Liver (tissue), 9 donors: ENCODE results near the gene LIFR. TPM values are rescaled to one million over a fixed set of nuclear protein-coding genes. Genes with fewer than 3 reads are reported as not detected.

ENCODE experiments used
- DNase-seq: peaks from one replicate; pipeline ENCODE4 v3.0.0-alpha.2; 2017; ENCODE audit warnings: low spot score
- H3K27ac ChIP-seq, 2 donors: one replicate each; pipeline ENCODE4 v1.7.0; 2013; ENCODE audit warnings: inconsistent platforms in 2 of 2, low read length in 2 of 2, control low read depth in 1 of 2, low read depth in 1 of 2, mild to moderate bottlenecking in 1 of 2
- H3K27me3 ChIP-seq, 4 donors: one replicate each; pipeline versions ENCODE4 v1.6.1 to v1.7.0; 2013; ENCODE audit warnings: low read length in 3 of 4, inconsistent platforms in 1 of 4, mild to moderate bottlenecking in 1 of 4, moderate library complexity in 1 of 4; ENCODE audit not compliant: control insufficient read depth in 4 of 4, insufficient read depth in 4 of 4
- H3K36me3 ChIP-seq, 4 donors: one replicate each; pipeline versions ENCODE4 v1.6.1 to v1.7.0; 2013; ENCODE audit warnings: low read length in 3 of 4, mild to moderate bottlenecking in 3 of 4, low read depth in 1 of 4, moderate library complexity in 1 of 4; ENCODE audit not compliant: control insufficient read depth in 4 of 4, insufficient read depth in 3 of 4
- H3K4me1 ChIP-seq, 4 donors: one replicate each; pipeline versions ENCODE4 v1.6.1 to v1.7.0; 2013; ENCODE audit warnings: low read length in 3 of 4, mild to moderate bottlenecking in 3 of 4, moderate library complexity in 1 of 4; ENCODE audit not compliant: control insufficient read depth in 4 of 4, insufficient read depth in 4 of 4
- H3K4me3 ChIP-seq, 3 donors: one replicate each; pipeline versions ENCODE4 v1.6.1 to v1.7.0; 2013; ENCODE audit warnings: low read length in 3 of 3, control low read depth in 1 of 3, low read depth in 1 of 3, mild to moderate bottlenecking in 1 of 3
- H3K9ac ChIP-seq, 2 donors: one replicate each; pipeline ENCODE4 v1.7.0; 2013; ENCODE audit warnings: low read length in 2 of 2, mild to moderate bottlenecking in 2 of 2, moderate library complexity in 2 of 2, control low read depth in 1 of 2, low read depth in 1 of 2
- H3K9me3 ChIP-seq, 4 donors: one replicate each; pipeline versions ENCODE4 v1.6.1 to v1.7.0; 2013; ENCODE audit warnings: low read length in 3 of 4; ENCODE audit not compliant: control insufficient read depth in 4 of 4
- EGR1 ChIP-seq, 2 donors: IDR thresholded peaks; 2 replicates each; pipeline ENCODE4 v1.6.1; 2016 to 2018; ENCODE audit warnings: antibody characterized with exemption in 2 of 2, low read depth in 2 of 2
- FOXA1 ChIP-seq: IDR thresholded peaks from 2 replicates; pipeline ENCODE4 v1.6.1; 2016; ENCODE audit warnings: antibody characterized with exemption
- FOXA2 ChIP-seq: IDR thresholded peaks from 2 replicates; pipeline ENCODE4 v1.6.1; 2016; ENCODE audit warnings: antibody characterized with exemption
- HNF4A ChIP-seq, 2 donors: conservative IDR thresholded peaks; 2 replicates each; pipeline ENCODE4 v1.6.1; 2016; ENCODE audit warnings: antibody characterized with exemption in 2 of 2, mild to moderate bottlenecking in 2 of 2
- HNF4G ChIP-seq: IDR thresholded peaks from 2 replicates; pipeline ENCODE4 v1.6.1; 2016; ENCODE audit warnings: antibody characterized with exemption
- JUND ChIP-seq, 2 donors: IDR thresholded peaks; 2 replicates each; pipeline ENCODE4 v1.6.1; 2016; ENCODE audit warnings: antibody characterized with exemption in 2 of 2
- RAD21 ChIP-seq, 2 donors: IDR thresholded peaks; 2 replicates each; pipeline ENCODE4 v1.6.1; 2016; ENCODE audit warnings: antibody characterized with exemption in 2 of 2, mild to moderate bottlenecking in 2 of 2
- RXRA ChIP-seq, 2 donors: IDR thresholded peaks; 2 replicates each; pipeline ENCODE4 v1.6.1; 2017 to 2018; ENCODE audit warnings: antibody characterized with exemption in 2 of 2, mild to moderate bottlenecking in 1 of 2
- SP1 ChIP-seq: IDR thresholded peaks from 2 replicates; pipeline ENCODE4 v1.6.1; 2018; ENCODE audit warnings: antibody characterized with exemption, mild to moderate bottlenecking
- TAF1 ChIP-seq: conservative IDR thresholded peaks from 2 replicates; pipeline ENCODE4 v1.6.1; 2016; ENCODE audit warnings: antibody characterized with exemption, mild to moderate bottlenecking
- YY1 ChIP-seq: IDR thresholded peaks from 2 replicates; pipeline ENCODE4 v1.6.1; 2016; ENCODE audit warnings: antibody characterized with exemption, mild to moderate bottlenecking
- WGBS: extraction: QIAGEN DNeasy Blood & Tissue Kit; methylation state at CpG from one replicate; pipeline ENCODE4 v1.1.7; 2013; 5-methylcytosine and 5-hydroxymethylcytosine counted together
- polyA plus RNA-seq, 2 donors: library from polyadenylated mRNA; stranded (reverse) in 1 of 2; unstranded in 1 of 2; fragments of 200-250 nt in 1 of 2; fragments of >200 nt in 1 of 2; fragmentation: Nextera tagmentation in 1 of 2; extraction: Ambion mirVana in 1 of 2; gene quantifications; one replicate each; pipeline versions ENCODE4 v1.2.1 to v1.2.3, GENCODE V29; 2013 to 2015
- total RNA-seq, 2 donors: library from RNA; depleted of rRNA; stranded (reverse); fragments of >200 nt; gene quantifications; one replicate each; pipeline ENCODE4 v1.2.3, GENCODE V29; 2014
- TF ChIP-seq, protein P1 (sequence below): IDR thresholded peaks from 2 replicates; pipeline ENCODE4 v1.6.1; 2016; ENCODE audit warnings: antibody characterized with exemption
- TF ChIP-seq, protein P2 (sequence below): IDR thresholded peaks from 2 replicates; pipeline ENCODE4 v1.6.1; 2016; ENCODE audit warnings: antibody characterized with exemption, mild to moderate bottlenecking
- TF ChIP-seq, protein P3 (sequence below): IDR thresholded peaks from 2 replicates; pipeline ENCODE4 v1.6.1; 2016; ENCODE audit warnings: antibody characterized with exemption
- TF ChIP-seq, protein P4 (sequence below): IDR thresholded peaks from 2 replicates; pipeline ENCODE4 v1.6.1; 2016; ENCODE audit warnings: antibody characterized with exemption
- donor health status: healthy.
- donor health status: healthy.
- donor health status: healthy.
- donor health status: healthy.
- donor health status: healthy.

LIFR gene
- total and polyA plus RNA-seq, 4 donors, result 10.5 to 79.7 (median 32.8) TPM

DNA sequence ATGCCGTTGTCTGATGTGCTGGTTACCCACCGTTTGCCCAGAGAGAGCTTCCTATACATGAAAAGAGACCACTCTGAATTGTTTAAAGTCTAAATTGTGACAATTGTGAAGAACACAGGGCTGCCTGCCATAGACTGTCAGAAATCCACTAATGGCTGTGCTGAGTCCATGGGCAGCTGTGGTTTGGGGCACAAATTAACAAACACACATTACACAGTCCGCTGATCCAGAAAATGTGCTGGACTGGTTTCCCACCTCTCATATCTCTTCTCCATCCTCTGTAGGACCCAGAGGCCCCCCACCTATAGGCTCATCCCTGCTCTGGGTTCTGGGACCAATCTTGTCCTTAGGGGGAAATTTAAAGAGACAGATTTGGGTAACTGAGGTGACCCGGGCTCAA lies 19.0 kb upstream of the LIFR start:
- H3K9ac ChIP-seq, result no peak overlapping the region
- 94% methylated on average over 4 of the region's 4 CpGs for WGBS
- no peak overlapping the region for H3K27ac ChIP-seq

DNA sequence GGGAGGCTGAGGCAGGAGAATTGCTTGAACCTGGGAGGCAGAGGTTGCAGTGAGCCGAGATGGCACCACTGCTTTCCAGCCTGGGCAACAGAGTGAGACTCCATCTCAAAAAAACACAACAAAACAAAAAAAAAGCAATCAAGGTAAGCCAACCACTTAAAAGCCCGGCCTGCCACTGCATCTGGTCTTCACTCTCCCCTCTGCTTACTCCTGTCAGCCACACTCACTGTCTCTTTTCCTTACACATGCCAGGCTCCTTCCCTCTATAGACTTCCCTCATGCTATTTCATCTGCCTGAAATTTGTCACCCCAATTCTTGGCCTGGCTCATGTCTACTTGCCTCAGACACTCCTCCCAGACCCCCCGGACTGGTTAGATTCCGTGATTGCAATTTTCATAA lies 17.6 kb upstream of the LIFR start:
- no peaks in the 10 kb centered on the region for H3K36me3 ChIP-seq
- DNase-seq, result no peak
- no peak overlapping the region for H3K4me3 ChIP-seq
- no peak overlapping the region for H3K27ac ChIP-seq
- WGBS, result 93% methylated on average over 4 of the region's 4 CpGs
- H3K9ac ChIP-seq, result no peak overlapping the region
- H3K4me1 ChIP-seq, result no peaks in the 10 kb centered on the region
- no peak for TF ChIP-seq HNF4G
- TF ChIP-seq, protein P1, sequence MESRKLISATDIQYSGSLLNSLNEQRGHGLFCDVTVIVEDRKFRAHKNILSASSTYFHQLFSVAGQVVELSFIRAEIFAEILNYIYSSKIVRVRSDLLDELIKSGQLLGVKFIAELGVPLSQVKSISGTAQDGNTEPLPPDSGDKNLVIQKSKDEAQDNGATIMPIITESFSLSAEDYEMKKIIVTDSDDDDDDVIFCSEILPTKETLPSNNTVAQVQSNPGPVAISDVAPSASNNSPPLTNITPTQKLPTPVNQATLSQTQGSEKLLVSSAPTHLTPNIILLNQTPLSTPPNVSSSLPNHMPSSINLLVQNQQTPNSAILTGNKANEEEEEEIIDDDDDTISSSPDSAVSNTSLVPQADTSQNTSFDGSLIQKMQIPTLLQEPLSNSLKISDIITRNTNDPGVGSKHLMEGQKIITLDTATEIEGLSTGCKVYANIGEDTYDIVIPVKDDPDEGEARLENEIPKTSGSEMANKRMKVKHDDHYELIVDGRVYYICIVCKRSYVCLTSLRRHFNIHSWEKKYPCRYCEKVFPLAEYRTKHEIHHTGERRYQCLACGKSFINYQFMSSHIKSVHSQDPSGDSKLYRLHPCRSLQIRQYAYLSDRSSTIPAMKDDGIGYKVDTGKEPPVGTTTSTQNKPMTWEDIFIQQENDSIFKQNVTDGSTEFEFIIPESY, result no peak
- no peak for TF ChIP-seq RXRA (IDR thresholded peaks at IDR 0.05)
- TF ChIP-seq EGR1 (IDR thresholded peaks at IDR 0.05; ENCODE audit: low read depth in 2 of 2), result no peak
- no peak for TF ChIP-seq YY1
- no peak for TF ChIP-seq FOXA1
- TF ChIP-seq JUND (IDR thresholded peaks at IDR 0.05), result no peak
- TF ChIP-seq, protein P2, sequence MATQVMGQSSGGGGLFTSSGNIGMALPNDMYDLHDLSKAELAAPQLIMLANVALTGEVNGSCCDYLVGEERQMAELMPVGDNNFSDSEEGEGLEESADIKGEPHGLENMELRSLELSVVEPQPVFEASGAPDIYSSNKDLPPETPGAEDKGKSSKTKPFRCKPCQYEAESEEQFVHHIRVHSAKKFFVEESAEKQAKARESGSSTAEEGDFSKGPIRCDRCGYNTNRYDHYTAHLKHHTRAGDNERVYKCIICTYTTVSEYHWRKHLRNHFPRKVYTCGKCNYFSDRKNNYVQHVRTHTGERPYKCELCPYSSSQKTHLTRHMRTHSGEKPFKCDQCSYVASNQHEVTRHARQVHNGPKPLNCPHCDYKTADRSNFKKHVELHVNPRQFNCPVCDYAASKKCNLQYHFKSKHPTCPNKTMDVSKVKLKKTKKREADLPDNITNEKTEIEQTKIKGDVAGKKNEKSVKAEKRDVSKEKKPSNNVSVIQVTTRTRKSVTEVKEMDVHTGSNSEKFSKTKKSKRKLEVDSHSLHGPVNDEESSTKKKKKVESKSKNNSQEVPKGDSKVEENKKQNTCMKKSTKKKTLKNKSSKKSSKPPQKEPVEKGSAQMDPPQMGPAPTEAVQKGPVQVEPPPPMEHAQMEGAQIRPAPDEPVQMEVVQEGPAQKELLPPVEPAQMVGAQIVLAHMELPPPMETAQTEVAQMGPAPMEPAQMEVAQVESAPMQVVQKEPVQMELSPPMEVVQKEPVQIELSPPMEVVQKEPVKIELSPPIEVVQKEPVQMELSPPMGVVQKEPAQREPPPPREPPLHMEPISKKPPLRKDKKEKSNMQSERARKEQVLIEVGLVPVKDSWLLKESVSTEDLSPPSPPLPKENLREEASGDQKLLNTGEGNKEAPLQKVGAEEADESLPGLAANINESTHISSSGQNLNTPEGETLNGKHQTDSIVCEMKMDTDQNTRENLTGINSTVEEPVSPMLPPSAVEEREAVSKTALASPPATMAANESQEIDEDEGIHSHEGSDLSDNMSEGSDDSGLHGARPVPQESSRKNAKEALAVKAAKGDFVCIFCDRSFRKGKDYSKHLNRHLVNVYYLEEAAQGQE, result no peak
- TF ChIP-seq, protein P3, sequence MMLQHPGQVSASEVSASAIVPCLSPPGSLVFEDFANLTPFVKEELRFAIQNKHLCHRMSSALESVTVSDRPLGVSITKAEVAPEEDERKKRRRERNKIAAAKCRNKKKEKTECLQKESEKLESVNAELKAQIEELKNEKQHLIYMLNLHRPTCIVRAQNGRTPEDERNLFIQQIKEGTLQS, result no peak
- TF ChIP-seq, protein P4, sequence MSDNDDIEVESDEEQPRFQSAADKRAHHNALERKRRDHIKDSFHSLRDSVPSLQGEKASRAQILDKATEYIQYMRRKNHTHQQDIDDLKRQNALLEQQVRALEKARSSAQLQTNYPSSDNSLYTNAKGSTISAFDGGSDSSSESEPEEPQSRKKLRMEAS, result no peak
- peaks cover 0 to 3% (median under 1%) of the 10 kb centered on the region in 4 donors for H3K27me3 ChIP-seq
- H3K9me3 ChIP-seq, result no peaks in the 10 kb centered on the region

More for the DNA sequence above, 19.0 kb upstream of the LIFR start:
- Histone ChIP-seq H3K36me3 (no peaks in the 10 kb centered on the region), H3K4me1 (no peaks in the 10 kb centered on the region), H3K27me3 (peaks cover 0 to 3% (median under 1%) of the 10 kb centered on the region in 4 donors), H3K9me3 (no peaks in the 10 kb centered on the region), H3K4me3 (no peak overlapping the region)
- no peak for TF ChIP-seq SP1
- TF ChIP-seq HNF4G, result no peak
- no peak for DNase-seq

DNA sequence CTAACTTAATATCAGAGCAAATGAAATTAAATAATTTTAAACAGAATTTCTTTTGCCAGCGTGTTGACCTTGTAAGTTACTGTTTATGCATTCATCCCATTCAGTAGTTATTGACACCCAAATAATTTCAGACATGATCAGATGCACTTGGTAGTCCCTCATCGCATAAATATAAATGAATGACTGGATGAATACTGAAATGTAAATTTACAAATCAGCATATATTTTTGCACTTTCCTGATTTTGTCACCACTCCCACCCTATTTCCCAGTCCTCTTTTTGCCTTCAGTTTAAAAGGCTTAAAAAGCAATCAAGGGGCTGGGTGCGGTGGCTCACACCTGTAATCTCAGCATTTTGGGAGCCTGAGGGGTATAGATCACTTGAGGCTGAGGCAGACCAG lies 17.1 kb upstream of the LIFR start:
- Histone ChIP-seq H3K9me3 (no peaks in the 10 kb centered on the region), H3K36me3 (no peaks in the 10 kb centered on the region), H3K4me1 (no peaks in the 10 kb centered on the region), H3K27me3 (peaks cover 0 to 3% (median under 1%) of the 10 kb centered on the region in 4 donors), H3K27ac (no peak overlapping the region), H3K4me3 (no peak overlapping the region), H3K9ac (no peak overlapping the region)
- WGBS, result 95% methylated on average over 3 of the region's 3 CpGs
- DNase-seq, result no peak
- TF ChIP-seq YY1 (no peak), TAF1 (no peak), RXRA (IDR thresholded peaks at IDR 0.05) (no peak), FOXA2 (no peak), HNF4G (no peak), SP1 (no peak), FOXA1 (no peak), RAD21 (IDR thresholded peaks at IDR 0.05) (no peak), HNF4A (conservative IDR thresholded peaks at IDR 0.05) (no peak), EGR1 (IDR thresholded peaks at IDR 0.05; ENCODE audit: low read depth in 2 of 2) (no peak)
- TF ChIP-seq, protein P2, result no peak
- TF ChIP-seq, protein P1, result no peak
- TF ChIP-seq, protein P3, result no peak
